HG03439 (cell line): ENCODE measurements around the gene CPAMD8.
"Not testable (repeated sequence)": the region's sequence is repeated elsewhere in the genome, so short reads cannot be mapped to it uniquely, and the experiment has no call there.

Experiments
- ATAC-seq: cut with Tn5 transposase; IDR thresholded peaks from one replicate; pipeline ENCODE4 v1.9.1; 2021; ENCODE audit warnings: mild to moderate bottlenecking, moderate library complexity; ENCODE audit not compliant: unreplicated experiment

Gene CPAMD8

DNA sequence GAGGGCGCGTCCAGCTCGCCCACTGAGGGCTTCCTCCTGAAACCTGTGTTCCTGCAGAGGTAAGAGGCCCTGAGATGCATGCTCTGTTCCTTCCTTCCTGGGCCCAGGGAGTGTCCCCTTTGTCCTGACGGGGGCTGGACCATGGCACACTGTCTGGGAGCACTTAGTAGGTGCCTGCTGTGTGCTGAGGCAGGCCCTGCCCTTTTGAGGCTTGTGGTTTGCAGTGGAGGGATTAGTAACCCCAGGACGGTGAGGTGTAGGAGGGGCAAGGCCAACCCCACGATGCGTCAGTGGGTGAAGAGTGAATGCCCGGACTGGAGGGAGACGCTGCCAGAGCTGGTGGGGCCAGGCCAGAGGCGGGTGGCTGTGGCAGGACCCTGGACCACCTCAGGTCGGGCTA, 149.0 kb downstream of the CPAMD8 start:
- ATAC-seq = no peak

- no peak for ATAC-seq
Observed at GRCh38 chr19:16876904-16877361, 149.7 kb downstream of the CPAMD8 start.

DNA sequence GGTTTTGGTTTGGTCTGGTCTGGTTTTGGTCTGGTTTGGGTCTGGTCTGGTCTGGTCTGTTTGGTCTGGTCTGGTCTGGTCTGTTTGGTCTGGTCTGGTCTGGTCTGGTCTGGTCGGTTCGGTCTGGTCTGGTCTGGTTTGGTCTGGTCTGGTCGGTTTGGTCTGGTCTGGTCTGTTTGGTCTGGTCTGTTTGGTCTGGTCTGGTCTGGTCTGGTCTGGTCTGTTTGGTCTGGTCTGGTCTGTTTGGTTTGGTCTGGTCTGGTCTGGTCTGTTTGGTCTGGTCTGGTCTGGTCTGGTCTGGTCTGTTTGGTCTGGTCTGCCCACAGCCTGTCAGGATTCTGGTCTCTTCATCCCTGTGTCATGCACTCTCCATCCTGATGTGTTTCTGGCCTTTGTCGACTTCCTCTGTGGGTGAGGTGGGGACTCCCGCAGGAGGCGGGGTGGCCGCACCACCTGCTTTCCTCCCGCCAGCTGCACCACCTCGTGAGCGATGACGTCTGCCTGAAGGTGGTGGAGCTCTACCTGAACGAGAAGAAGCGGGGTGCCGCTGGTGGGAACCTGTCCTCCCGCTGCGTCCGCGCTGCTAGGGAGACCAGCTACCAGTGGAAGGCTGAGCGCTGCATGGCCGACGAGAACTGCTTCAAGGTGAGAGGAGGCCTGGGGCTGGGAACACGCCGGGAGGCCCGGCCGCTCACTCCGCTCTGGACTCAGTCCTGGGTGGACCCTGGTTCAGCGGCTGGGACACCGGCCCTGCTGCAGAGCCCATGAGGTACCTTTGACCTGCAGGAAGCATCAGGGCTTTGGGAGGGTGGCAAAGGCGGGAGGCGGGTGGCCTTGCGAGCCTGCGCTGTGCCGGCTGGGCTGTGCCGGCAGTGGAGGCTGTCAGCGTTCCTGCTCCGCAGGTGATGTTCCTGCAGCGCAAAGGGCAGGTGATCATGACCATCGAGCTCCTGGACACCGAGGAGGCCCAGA, 150.7 kb downstream of the CPAMD8 start:
- ATAC-seq = no peak

DNA sequence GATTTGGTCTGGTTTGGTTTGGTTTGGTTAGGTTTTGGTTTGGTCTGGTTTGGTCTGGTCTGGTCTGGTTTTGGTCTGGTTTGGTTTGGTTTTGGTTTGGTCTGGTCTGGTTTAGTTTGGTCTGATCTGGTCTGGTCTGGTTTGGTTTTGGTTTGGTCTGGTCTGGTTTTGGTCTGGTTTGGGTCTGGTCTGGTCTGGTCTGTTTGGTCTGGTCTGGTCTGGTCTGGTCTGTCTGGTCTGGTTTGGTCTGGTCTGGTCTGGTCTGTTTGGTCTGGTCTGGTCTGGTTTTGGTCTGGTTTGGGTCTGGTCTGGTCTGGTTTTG, 151.7 kb downstream of the CPAMD8 start:
- ATAC-seq = not testable (repeated sequence)

GRCh38 chr19:16874250-16874977, 152.2 kb downstream of the CPAMD8 start:
- no peak for ATAC-seq

- ATAC-seq = no peak
Observed at GRCh38 chr19:16873594-16873993, 153.0 kb downstream of the CPAMD8 start.

GRCh38 chr19:16872728-16873127, 153.9 kb downstream of the CPAMD8 start:
- ATAC-seq = no peak

- no peak for ATAC-seq
Observed at GRCh38 chr19:16871871-16872270, 154.7 kb downstream of the CPAMD8 start.

DNA sequence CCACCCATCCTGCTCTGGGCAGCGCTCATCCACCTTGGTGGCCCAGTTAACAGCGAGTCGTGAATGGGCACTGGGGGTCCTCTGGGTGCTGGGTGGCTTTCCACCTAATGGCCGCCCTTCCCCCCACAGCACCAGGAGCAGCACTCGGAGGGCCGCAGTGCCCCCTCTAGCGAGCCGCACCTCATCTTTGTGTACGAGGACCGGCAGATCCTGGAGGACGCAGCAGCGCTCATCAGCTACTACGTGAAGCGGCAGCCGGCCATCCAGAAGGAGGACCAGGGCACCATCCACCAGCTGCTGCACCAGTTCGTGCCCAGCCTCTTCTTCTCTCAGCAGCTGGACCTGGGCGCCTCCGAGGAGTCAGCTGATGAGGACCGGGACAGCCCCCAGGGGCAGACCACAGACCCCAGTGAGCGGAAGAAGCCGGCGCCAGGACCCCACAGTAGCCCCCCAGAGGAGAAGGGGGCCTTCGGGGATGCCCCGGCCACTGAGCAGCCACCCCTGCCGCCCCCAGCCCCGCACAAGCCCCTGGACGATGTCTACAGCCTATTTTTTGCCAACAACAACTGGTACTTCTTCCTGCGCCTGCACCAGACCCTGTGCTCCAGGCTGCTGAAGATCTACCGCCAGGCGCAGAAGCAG, 157.2 kb downstream of the CPAMD8 start:
- no peak for ATAC-seq

DNA sequence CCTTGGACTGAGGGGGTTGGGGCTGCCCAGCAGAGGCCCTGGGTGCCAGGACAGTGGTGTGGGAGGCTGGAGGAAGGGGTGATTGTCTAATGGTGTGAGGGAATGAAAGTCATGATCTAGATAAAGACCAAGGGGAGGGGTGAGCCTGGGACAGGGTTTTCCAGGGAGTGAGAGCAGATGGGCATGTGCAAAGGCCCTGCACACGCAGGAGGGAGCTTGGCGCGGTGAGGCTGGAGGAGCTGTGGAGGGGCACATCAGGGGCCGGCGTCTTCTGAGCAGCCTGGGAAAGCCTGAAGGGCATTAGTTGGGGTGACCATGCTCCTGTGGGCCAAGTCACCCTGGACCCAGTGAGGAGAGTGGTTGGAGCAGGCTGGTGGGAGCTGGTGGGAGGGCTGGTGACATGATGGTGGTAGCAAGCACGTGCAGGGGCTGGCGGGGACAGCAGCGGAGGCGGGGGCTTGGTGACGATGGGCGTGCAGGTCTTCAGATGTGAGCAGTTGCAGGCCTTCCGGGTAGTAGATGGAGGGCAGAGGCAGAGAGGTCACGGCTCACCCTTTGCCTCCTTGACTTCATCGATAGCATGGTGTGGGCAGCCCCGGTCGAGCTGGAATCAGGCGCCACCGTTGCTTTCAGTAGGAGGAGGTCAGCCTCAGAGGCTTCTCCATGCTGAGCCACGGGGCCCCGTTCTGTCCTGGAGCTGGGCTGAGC, 158.0 kb downstream of the CPAMD8 start:
- no peak for ATAC-seq

GRCh38 chr19:16867211-16867610, 159.4 kb downstream of the CPAMD8 start:
- no peak for ATAC-seq

GRCh38 chr19:16862826-16863415, 163.7 kb downstream of the CPAMD8 start:
- no peak for ATAC-seq

DNA sequence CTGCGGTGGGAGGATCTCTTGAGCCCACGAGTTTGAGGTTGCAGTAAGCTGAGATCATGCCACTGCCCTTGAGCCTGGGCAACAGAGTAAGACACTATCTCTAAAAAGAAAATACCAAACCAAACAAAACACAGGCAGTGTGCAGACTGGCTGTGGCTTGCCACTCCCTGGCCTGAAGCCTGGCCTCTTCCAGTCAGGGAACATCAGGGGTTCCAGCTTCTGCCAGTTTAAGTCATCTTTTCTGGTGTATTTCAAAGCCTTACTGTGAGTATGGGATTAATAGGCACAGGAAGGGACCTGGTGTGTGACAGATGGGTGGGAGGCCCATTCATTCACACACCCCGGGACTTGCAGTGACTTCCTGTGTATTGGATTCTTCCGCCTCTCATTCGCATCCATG, 164.8 kb downstream of the CPAMD8 start:
- ATAC-seq = no peak

GRCh38 chr19:16861011-16861410, 165.6 kb downstream of the CPAMD8 start:
- no peak for ATAC-seq

DNA sequence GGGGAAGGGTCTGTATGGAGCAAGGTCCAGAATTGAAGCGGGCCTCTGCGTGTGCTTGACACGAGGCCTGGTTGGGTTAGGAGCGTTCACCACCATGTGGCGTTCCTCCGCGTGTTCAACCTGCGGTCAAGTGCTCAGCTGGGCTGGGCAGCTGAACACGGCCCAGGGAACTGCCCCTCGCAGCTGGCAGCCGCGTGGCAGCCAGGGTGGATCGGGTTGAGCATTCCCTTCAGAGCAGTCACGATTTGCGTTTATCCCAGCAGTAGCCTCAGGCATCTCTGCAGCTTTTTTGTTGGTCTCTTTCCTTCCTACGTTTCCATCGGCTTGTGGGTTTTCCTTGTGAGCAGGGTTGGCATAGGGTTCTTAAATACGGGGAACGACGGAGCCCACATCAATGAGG, 166.5 kb downstream of the CPAMD8 start:
- ATAC-seq = no peak

GRCh38 chr19:16859626-16860025, 167.0 kb downstream of the CPAMD8 start:
- ATAC-seq = no peak

- no peak for ATAC-seq
Observed at GRCh38 chr19:16856091-16856490, 170.5 kb downstream of the CPAMD8 start.

GRCh38 chr19:16853066-16853465, 173.5 kb downstream of the CPAMD8 start:
- no peak for ATAC-seq

DNA sequence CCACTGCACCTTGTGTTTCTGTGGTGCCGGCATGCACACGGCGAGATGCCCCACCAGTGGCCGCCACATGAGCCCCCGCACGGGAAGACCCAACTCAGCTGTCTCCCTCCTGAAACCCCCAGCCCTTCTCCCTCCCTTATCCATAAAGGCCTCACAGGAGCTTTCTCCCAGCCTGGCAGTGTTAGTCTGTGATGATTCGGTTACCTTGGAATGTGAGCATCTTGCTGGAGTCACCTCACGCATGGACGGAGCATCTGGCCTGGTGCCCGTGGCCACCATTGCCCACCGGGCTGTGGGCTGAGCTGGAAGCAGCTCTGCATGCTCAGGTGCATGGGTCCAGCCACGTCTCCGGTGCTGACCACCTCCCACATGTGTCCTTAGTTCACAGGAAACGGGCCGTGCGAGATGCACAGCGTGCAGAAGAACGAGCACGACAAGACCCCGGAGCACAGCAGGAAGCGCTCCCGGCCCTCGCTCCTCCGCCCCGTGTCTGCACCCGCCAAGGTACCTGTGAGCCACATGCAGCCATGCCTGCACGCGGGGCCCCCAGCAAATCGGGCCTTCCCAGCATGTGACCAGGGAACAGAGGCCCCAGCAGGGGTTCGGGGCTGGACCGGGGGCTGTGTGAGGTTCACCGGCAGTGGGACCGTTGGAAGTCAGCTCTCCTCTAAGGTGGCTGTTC, 175.4 kb downstream of the CPAMD8 start:
- ATAC-seq = no peak

DNA sequence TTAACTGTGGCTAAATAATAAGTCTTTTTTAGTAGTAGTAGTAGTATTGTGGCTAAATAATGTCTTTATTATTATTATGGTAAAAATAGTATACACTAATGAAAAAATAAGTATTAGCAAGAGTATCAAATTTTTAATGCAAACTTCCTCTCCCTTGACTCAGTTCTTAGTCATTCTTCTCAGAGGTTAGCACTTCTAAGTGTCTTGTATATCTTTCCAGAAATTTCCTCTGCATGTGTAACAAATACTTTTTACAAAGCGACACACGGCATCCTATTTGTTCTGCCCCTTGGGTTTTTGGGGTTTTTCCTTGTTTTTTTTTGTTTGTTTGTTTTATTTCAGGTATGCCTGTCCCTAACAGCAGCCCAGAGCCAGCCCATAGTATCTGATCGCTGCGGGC, 176.5 kb downstream of the CPAMD8 start:
- ATAC-seq = no peak
